Activated CD4-positive, alpha-beta T cell treated with anti-CD3 and anti-CD28 coated beads for 4 hours (primary cell): ENCODE data around the gene KRT82.

Source experiments
- DNase-seq, 2 donors: peaks; one replicate each; pipeline ENCODE4 v3.0.0-alpha.2; 2020

The KRT82 gene

GRCh38 chr12:52407918-52408317 lies 1.8 kb upstream of the KRT82 start:
- no peak for DNase-seq

- no peak for DNase-seq
Observed at GRCh38 chr12:52404951-52405350, 1.2 kb downstream of the KRT82 start.

- no peak for DNase-seq
Observed at GRCh38 chr12:52403561-52403960, 2.6 kb downstream of the KRT82 start.

- no peak for DNase-seq
Observed at GRCh38 chr12:52402873-52403540, 3.1 kb downstream of the KRT82 start.

GRCh38 chr12:52402377-52402776 lies 3.8 kb downstream of the KRT82 start:
- no peak for DNase-seq

- no peak for DNase-seq
Observed at GRCh38 chr12:52401926-52402325, 4.2 kb downstream of the KRT82 start.

- no peak for DNase-seq
Observed at GRCh38 chr12:52401526-52401925, 4.6 kb downstream of the KRT82 start.

GRCh38 chr12:52400906-52401305 lies 5.2 kb downstream of the KRT82 start:
- DNase-seq = no peak

GRCh38 chr12:52399756-52400155 lies 6.4 kb downstream of the KRT82 start:
- no peak for DNase-seq

GRCh38 chr12:52398176-52398575 lies 8.0 kb downstream of the KRT82 start:
- DNase-seq = no peak

GRCh38 chr12:52396656-52397055 lies 9.5 kb downstream of the KRT82 start:
- no peak for DNase-seq

- no peak for DNase-seq
Observed at GRCh38 chr12:52395761-52396434, 10.2 kb downstream of the KRT82 start.

- DNase-seq = no peak
Observed at GRCh38 chr12:52394836-52395405, 11.2 kb downstream of the KRT82 start.

GRCh38 chr12:52392465-52393007 lies 13.6 kb downstream of the KRT82 start:
- DNase-seq = no peak

GRCh38 chr12:52391618-52392002 lies 14.5 kb downstream of the KRT82 start:
- no peak for DNase-seq

- DNase-seq = no peak
Observed at GRCh38 chr12:52390739-52391617, 15.2 kb downstream of the KRT82 start.

- DNase-seq = no peak
Observed at GRCh38 chr12:52389313-52390207, 16.6 kb downstream of the KRT82 start.

GRCh38 chr12:52387859-52388258 lies 18.3 kb downstream of the KRT82 start:
- DNase-seq = no peak

GRCh38 chr12:52385226-52385702 lies 20.9 kb downstream of the KRT82 start, which contains the start of gene KRT84:
Gene KRT84, minus strand, starts transcription at chr12:52385652. Its CDS starts 67 bp downstream, at chr12:52385585.
- no peak for DNase-seq

- DNase-seq = no peak
Observed at GRCh38 chr12:52383331-52383730, 22.8 kb downstream of the KRT82 start.

GRCh38 chr12:52382854-52383253 lies 23.3 kb downstream of the KRT82 start:
- no peak for DNase-seq

GRCh38 chr12:52381206-52381605 lies 24.9 kb downstream of the KRT82 start:
- DNase-seq = no peak
